ENCODE data around the gene GTF2A1.
A peak's percentile ranks its signal among the peaks of the same experiment; 100 is the strongest.
"Not testable (repeated sequence)": the region's sequence is repeated elsewhere in the genome, so short reads cannot be mapped to it uniquely, and the experiment has no call there.

Gene GTF2A1

DNA sequence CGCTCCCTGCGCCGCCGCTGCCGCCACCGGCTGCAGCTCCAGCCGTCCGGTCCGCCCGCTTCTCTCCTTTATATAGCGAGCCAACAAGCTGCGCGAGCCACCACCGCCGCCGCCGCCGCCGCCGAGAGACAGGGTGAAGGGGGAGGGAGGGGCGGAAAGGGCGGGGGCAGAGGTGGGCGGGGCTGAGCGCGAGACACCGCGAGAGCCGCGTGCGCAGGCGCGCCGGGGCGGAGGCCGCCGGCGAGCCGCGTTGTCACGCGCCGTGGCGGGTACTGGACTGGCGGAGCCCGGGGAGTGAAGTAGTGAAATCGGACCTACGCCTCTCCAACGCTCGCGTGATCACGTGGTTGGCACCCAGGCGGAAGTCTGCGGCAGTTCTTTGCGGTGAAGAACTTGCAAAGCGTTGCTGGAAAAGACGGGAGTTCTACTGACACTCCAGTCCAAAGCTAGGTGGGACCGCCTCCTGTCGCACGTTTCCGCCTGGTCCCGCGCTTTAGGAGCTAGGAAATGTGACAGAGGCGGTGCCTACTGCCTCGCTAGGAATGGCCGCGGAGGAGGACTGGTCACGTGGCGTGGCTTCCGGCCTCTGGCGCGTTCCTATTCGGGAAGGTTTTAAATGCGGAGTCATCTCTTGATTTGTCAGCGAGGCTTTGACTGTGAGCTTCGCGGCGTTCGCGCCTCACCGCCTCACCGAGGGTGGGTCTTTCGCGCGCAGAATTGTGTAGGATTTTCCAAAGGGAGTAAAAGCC is at the start of gene GTF2A1:
Gene GTF2A1 (minus strand): TSS at position 130 of the 749 bp plus-strand sequence. CDS start 441 bp downstream, outside the sequence.
- peak; percentile 96 for DNase-seq

GRCh38 chr14:81269979-81270375 is 49.2 kb upstream of the GTF2A1 start:
- no peak for DNase-seq

DNA sequence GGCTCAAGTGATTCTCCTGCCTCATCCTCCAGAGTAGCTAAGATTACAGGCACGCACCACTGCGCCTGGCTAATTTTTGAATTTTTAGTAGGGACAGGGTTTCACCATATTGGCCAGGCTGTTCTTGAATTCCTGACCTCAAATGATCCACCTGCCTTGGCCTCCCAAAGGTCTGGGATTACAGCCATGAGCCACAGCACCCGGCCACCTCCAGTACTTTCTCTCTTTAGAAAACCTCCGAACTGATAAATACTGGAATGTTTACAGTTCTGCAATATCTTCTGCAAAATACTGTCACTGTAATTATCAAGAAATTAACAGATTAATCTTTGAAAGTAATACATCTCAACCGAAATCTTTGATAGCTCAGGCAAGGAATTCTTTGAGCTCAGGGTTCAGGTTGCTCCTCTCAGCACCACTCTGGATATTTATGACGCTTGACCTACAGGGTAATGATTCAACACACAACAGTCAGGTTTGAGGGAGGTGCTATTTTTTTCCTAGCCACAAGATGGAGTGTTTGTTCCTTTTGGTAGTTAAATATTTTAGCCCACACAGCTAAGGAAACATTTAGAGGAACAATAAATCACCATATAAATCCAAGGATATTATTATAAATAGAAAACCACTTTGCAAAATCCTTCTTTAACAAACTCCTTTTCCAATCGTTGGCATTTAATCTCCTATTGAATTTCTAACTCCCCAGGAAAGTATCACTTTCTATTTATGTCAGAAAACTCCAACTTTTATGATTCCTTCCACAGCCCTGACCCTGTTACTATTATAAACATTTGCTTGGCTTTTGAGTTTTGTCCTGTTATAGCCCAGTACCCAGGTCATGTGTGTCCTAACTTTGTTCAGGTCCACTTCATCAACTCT is 48.6 kb upstream of the GTF2A1 start:
- DNase-seq: peak; percentile 56

GRCh38 chr14:81268016-81268416 is 47.3 kb upstream of the GTF2A1 start:
- DNase-seq: peak; percentile 3

DNA sequence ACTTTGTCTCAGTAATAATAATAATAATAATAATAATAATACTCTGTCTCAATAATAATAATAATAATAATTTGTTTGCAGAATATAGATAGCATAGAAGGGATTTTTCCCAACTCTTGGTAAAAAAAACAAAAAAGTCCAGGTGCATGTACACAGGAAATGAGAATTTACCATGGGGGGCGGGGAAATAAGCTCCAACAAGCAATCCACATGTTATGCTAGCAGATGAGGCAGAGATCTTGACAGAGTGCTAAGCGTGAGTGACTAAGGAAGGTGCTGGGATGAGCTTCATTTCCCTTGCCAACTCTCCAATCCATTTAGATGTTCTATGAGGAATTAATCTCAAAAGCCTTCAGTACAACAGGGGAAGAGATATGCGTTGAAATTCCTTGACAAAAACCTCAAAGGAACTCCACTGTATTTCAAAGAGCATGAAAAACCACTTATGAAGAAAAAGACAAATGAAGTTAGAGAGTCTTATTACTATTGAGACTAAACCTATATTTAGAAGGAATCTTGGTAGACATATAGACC is 44.9 kb upstream of the GTF2A1 start:
- DNase-seq: no peak

- DNase-seq: no peak
These were observed 43.9 kb upstream of the GTF2A1 start for GRCh38 chr14:81264671-81265070.

DNA sequence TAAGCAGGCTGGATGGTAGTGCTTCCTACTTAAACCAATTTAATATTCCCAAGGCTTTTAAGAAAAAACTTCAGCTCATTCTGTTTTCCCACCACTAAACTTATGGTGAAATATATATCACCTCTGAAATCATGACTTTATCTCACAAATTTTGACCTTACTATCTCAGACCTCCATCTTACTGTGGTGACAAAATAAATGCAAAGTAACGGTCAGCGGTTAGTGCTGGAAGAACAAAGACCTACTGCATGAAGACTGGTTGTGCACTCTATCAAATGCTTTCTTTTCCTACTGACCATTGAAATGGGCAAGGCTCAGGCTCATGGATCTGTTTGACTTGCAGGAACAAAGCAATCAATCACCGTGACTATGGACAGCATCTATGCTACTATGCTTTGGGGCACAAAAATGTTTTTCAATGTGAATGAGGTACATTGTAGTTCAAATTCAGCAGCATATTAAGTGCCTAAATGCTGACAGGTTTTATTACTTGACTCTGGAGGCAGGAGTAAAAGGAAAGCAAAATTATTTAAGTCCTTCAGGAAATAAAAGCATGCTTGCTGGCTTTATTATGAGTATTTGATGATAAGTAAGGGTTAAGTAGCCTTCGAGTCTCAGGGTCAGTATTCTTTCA is 43.1 kb upstream of the GTF2A1 start:
- no peak for DNase-seq

DNA sequence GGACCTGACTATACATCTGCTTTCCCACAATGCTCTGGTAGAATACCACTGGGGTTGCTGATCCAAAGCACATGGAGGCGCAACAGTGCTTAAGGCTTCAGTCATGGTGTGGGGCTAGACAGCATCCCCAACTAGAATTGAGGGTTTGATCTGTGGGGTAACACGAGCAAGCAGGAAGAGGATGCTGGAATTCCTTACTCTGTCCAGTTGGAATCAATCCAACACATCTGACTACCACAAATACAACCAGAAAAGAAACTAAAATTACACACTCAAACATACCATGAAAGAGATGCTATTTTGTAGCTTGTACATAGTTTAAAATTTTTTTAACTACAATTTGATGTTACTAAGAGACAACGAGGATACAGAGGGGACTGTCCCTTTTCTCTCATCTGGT is 40.4 kb upstream of the GTF2A1 start:
- DNase-seq: no peak

DNA sequence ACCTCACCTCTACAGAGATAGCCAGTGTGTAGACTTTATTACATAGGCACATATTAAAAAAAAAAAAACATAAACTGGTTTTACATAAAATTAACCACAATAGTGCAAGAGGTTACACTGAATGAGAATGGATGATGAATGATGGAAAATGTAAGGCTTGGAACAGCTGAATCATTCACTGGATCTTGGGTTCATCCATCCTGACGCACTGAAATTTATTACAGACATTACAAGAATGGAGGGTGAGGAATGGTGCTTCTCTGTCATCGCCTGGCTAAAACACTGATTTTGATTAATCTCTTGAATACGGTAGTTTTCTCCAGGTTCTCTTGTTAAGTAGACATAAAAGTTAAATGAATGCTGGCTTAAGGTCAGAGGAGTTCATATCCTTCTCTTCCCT is 40.0 kb upstream of the GTF2A1 start:
- no peak for DNase-seq

GRCh38 chr14:81256289-81256960 is 35.7 kb upstream of the GTF2A1 start:
- no peak for DNase-seq

DNA sequence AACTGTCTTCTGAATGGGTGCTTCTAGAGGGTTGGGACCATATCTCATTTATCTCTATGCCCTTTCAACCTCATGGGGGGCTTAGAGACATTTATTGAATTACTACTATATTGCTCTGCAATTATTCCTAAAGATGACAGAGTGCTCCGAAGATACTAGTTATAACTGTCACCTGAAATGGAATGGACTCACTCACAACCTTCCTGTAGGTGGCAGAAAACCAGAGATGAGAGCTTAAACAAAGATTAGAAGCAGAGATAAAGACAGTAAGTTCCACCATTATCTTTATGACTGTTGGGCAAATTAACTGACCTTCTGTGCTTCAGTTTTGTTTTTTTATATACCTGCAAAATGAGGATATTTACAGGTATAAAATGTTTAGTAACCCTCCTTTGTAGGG is 31.5 kb upstream of the GTF2A1 start:
- DNase-seq: no peak

DNA sequence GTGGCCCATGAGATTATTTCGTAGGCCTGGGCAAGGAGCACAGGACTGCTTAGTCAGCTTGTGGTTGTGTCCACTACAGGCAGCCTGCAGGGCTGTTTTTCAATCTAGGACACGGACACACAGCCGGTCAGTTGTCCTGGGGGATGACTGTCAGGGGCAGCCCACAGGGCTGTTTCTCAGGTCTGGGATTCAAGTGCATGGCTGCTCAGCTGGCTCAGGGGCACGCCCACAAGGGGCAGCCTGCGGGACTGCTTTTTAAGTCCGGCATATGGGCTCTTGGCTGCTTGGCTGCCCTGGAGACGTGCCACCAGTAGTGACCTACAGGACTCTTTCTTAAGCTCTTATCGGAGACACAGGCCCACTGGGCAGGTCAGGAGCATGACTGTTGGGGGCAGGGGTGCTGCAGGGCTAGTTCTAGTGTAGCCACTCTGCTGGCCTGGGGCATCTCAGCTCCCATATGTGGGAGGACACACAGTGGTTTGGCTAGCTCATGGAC is 26.6 kb upstream of the GTF2A1 start:
- DNase-seq: no peak

DNA sequence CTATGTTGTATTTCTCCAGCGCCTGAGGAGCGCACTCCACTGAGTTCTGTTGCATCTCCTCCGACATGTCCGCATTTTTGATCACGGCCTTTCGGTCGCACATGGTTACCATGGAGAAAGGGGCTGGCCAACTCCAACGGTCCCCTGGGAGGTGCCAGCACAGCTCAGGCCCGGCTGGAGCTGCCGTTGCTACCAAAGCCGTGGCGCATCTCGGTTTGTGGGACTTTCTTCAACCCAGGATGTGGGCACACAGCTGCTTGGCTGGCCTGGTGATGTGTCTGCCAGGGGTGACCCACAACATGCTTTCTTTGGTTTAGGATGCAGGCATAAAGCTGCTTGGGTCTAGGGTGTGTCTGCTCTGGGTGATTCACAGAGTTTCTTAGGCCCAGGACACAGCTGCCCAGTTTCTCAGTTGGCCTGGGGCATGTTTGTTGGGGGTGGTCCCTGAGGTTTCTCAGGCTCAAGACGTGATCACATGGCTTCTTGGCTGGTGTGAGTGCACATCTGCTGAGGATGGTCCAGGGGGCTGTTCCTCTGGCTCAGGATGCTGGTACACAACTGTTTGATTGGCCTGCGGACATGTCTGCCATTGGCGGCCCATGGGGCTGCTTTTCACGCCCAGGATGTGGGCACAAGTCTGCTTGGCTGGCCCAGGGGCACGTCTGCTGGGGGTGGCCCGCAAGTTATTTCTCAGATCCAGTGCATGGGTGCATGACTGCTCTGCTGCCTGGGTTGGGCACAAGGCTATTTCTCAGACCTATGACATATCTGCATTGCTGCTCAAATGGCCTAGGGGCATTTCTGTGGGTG is 25.9 kb upstream of the GTF2A1 start:
- DNase-seq: peak; percentile 9

- DNase-seq: no peak
These were observed 25.0 kb upstream of the GTF2A1 start for GRCh38 chr14:81245771-81246170.

GRCh38 chr14:81244431-81244830 is 23.7 kb upstream of the GTF2A1 start:
- not testable (repeated sequence) for DNase-seq

DNA sequence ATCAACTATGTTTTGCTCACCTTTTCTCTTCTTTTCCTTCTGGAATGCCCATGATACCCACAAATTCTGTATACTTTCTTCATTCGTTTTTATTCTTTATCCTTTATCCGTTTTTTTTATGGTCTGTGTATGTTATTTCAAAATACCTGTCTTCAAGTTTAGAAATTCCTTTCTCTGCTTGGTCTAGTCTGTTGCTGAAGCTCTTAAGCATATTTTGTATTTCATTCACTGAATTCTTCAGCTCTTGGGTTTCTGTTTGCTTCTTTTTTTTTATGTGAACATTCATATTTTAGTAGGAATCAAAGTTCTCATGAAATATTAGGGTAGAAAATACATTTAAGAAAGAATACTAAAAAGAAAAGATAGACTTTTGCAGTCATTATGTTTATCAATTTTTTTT is 22.7 kb upstream of the GTF2A1 start:
- DNase-seq: no peak

DNA sequence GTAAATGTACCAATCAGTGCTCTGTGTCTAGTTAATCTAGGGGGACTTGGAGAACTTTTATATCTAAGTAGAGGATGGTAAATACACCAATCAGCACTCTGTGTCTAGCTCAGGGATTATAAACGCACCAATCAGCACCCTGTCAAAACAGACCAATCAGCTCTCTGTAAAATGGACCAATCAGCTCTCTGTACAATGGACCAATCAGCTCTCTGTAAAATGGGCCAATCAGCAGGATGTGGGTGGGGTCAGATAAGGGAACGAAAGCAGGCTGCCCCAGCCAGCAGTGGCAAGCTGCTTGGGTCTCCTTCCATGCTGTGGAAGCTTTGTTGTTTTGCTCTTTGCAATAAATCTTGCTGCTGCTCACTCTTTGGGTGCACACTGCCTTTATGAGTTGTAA is 16.1 kb upstream of the GTF2A1 start:
- DNase-seq: not testable (repeated sequence)

- no peak for DNase-seq
These were observed 15.4 kb upstream of the GTF2A1 start for GRCh38 chr14:81236138-81236537.

- DNase-seq: no peak
These were observed 14.3 kb upstream of the GTF2A1 start for GRCh38 chr14:81235096-81235495.

GRCh38 chr14:81234278-81234677 is 13.5 kb upstream of the GTF2A1 start:
- DNase-seq: no peak

DNA sequence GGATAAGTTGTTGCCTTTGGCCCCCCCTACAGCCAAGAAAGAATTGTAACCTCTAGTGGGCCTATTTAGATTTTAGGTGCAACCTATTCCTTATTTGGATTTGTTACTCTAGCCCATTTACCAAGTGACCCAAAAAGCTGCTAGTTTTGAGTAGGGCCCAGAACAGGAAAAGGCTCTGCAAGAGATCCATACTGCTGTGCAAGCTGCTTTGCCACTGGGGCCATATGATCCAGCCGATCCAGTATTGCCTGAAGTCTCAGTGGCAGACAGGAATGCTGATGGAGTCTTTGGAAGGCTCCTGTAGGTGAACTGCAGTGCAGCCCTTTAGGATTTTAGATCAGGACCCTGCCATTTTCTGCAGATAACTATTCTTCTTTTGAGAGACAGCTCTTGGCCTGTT is 12.9 kb upstream of the GTF2A1 start:
- DNase-seq: no peak

DNA sequence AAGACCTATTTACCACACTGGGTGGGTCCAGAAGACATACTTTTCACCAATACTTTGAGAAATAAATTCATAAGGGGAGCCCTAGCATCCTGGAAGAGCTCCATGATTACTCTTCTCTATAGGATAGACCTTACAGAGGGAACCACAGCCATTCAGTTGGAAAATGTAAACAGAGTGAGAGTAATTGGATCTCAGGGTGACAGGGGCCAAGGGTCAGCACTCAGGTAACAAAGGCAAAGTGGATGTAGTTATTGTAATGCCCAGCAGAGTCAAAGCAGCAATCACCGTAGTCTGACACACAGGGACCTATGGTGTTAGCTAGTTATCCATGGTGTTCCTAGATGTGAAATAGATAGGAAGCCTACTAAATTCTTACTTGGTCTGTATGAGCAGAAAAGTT is 10.8 kb upstream of the GTF2A1 start:
- no peak for DNase-seq
